ENCODE data around the gene TBC1D8B. TPM values are rescaled to one million over a fixed set of nuclear protein-coding genes. Genes with fewer than 3 reads are reported as not detected.
"Not testable (repeated sequence)": the region's sequence is repeated elsewhere in the genome, so short reads cannot be mapped to it uniquely, and the experiment has no call there.

The TBC1D8B gene
- total RNA-seq, 4 donors from 2014 or later, result 14.8 to 25.3 (median 19.8) TPM

GRCh38 chrX:106862972-106863688 lies 60.7 kb downstream of the TBC1D8B start:
- Histone ChIP-seq H3K27me3 (no peaks in the 10 kb centered on the region), H3K36me3 (no peaks in the 10 kb centered on the region), H3K4me1 (no peaks in the 10 kb centered on the region), H3K9me3 (no peaks in the 10 kb centered on the region), H3K4me3 (replicated peaks in 1 of 3) (no peak overlapping the region), H3K27ac (no peak overlapping the region)
- peak in 1 of 6 experiments; percentile 17 for TF ChIP-seq CTCF (IDR thresholded peaks at IDR 0.05)
- TF ChIP-seq POLR2A (IDR thresholded peaks at IDR 0.05), result no peak
- intact Hi-C loops (cut with DNase I), result no loop called here
- DNase-seq, result peak in 1 of 2 donors; percentile 2
- WGBS, 2 donors, result 90 to 96% methylated on average over 2 to 5 of the region's 13 CpGs

GRCh38 chrX:106863697-106864096 lies 61.2 kb downstream of the TBC1D8B start:
- TF ChIP-seq POLR2A (IDR thresholded peaks at IDR 0.05) (no peak), CTCF (IDR thresholded peaks at IDR 0.05) (no peak)
- H3K4me1 ChIP-seq, result no peaks in the 10 kb centered on the region
- no peak overlapping the region for H3K27ac ChIP-seq
- no peaks in the 10 kb centered on the region for H3K27me3 ChIP-seq
- no peak for DNase-seq
- no peaks in the 10 kb centered on the region for H3K36me3 ChIP-seq
- WGBS, 2 donors, result 94% methylated on average over 3 of the region's 9 CpGs; no CpG with 5 or more reads in 1 of the 2 donors
- H3K9me3 ChIP-seq, result no peaks in the 10 kb centered on the region
- no peak overlapping the region for H3K4me3 ChIP-seq (replicated peaks in 1 of 3)
- intact Hi-C loops (cut with DNase I), result no loop called here

- H3K4me1 ChIP-seq; H3K36me3 ChIP-seq; H3K27ac ChIP-seq; H3K4me3 ChIP-seq (replicated peaks in 1 of 3); intact Hi-C loops (cut with DNase I); DNase-seq; H3K9me3 ChIP-seq; H3K27me3 ChIP-seq: not testable (repeated sequence)
- WGBS, 2 donors, result 89 to 100% methylated on average over 2 of the region's 2 CpGs
Measured at GRCh38 chrX:106872796-106873195, 70.3 kb downstream of the TBC1D8B start.

GRCh38 chrX:106874075-106874474 lies 71.6 kb downstream of the TBC1D8B start:
- intact Hi-C loops (cut with DNase I), result no loop called here
- peak in 3 of 6 experiments; percentile 33 to 52 (median 39) for TF ChIP-seq CTCF (IDR thresholded peaks at IDR 0.05)
- no peak for TF ChIP-seq POLR2A (IDR thresholded peaks at IDR 0.05)
- 88 to 93% methylated on average over 2 of the region's 2 CpGs for WGBS, 2 donors

GRCh38 chrX:106875151-106875550 lies 72.7 kb downstream of the TBC1D8B start:
- no peak for DNase-seq
- Histone ChIP-seq H3K27me3 (no peaks in the 10 kb centered on the region), H3K4me3 (replicated peaks in 1 of 3) (no peak overlapping the region), H3K36me3 (no peaks in the 10 kb centered on the region), H3K27ac (no peak overlapping the region), H3K9me3 (no peaks in the 10 kb centered on the region), H3K4me1 (no peaks in the 10 kb centered on the region)
- intact Hi-C loops (cut with DNase I), result no loop called here
- TF ChIP-seq CTCF (IDR thresholded peaks at IDR 0.05) (no peak), POLR2A (IDR thresholded peaks at IDR 0.05) (no peak)
- 90 to 100% methylated on average over 1 of the region's 1 CpG for WGBS, 2 donors

More at GRCh38 chrX:106874075-106874474, 71.6 kb downstream of the TBC1D8B start:
- Histone ChIP-seq H3K9me3 (no peaks in the 10 kb centered on the region), H3K27me3 (no peaks in the 10 kb centered on the region), H3K4me3 (replicated peaks in 1 of 3) (no peak overlapping the region), H3K36me3 (no peaks in the 10 kb centered on the region), H3K27ac (no peak overlapping the region), H3K4me1 (no peaks in the 10 kb centered on the region)
- no peak for DNase-seq

Measured in thyroid gland (tissue), 4 donors.